Activated T-cell treated with anti-CD3 and anti-CD28 coated beads for 1 hour (primary cell): Measurements from ENCODE around the gene MTIF3.

Source experiments
- DNase-seq: peaks from one replicate; pipeline ENCODE4 v3.0.0-alpha.2; 2020; ENCODE audit warnings: low read depth

Gene MTIF3

DNA sequence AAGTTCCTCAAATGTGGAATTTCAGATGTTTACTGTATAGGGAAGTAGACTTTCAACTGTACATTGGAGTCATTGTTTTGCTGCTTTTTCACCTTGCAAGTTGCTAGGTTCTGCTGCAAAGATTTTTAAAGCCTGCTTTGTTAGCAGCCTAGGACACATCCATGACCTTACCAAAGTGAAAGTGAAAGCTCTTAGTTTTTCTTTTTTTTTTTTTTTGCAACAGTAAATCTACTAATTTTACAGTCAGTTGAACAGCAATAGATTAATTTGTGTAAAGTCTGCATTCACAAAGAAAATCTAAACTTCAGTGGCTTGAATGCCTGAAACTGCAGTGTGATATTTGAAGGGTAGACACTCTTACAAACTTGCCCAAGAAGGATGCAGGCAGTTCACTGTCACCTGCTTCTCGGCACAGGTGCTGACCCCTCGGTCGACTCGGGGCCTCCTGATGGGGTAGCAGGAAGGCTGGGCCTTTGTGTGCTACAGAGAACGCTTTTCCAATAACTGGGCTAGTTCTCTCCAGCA lies 5.0 kb upstream of the MTIF3 start:
- no peak for DNase-seq

DNA sequence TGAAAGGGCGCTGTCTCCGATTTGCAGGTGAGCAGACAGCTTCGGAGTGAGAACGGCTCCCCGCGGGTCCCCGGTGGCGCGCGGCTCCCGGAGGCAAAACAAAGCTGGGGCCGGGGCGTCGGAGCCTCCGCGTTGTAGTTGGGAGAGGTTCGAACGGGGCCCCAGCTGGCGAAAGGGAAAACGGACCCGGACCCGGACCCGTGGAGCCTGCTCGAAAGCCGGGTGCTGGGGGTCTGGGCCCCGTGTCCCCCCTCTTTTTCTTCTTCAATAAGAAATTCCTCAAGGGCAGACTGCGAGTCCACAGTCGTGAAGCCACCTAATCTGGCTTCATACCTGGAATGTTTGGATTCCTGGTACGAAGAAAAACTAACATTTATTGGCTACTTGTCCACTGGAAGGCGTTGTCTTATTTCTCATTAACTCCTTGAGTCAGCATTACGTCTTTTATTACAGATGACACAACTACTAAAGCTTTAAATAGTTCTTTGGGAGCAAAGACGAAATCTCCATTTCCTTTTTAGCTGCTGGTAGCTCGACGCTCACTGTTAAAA lies 632 bp upstream of the MTIF3 start:
- DNase-seq = no peak

DNA sequence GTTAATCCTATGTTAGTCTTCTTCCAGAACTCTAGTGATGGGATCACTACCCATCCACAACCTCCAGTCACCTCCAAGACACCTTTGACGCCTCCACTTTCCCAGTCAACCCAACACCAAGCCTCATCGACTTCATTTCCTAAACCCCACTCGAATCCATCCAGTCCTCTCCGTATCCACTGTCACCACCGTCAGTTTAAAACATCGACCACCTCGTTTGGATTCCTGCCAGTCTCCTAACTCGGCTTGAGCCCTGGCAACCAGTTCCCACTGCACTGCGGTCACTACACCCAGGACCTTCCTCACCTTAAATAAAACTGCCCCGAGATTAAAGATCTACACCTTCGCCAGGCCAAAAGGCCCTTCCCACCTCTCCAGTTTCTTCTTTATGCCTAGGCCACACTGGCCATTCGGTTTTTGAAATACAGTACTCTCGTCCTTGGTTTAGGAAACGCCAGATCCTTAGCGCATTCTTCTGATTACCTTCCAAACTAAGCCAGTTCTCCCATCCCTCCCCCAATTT lies 1.2 kb downstream of the MTIF3 start:
- DNase-seq = no peak

DNA sequence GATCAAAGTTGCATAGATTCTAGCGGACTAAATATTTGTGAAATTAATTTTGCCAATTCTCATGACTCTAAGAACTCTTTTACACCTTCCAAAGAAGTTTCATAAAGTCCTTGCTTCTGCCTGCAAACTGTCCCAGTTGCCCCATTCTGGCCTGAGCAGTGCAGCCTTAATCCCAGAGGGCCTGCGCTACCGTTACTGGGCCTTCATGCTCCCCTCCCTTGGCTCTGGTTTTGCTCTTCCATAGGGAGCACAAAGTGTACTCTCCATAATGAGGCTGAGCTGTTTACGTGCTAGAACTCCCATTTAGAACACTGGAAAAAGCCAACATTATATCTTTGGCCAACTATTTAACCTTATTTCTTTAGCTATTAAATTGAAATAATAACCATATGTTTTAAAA lies 2.1 kb downstream of the MTIF3 start:
- DNase-seq = no peak

DNA sequence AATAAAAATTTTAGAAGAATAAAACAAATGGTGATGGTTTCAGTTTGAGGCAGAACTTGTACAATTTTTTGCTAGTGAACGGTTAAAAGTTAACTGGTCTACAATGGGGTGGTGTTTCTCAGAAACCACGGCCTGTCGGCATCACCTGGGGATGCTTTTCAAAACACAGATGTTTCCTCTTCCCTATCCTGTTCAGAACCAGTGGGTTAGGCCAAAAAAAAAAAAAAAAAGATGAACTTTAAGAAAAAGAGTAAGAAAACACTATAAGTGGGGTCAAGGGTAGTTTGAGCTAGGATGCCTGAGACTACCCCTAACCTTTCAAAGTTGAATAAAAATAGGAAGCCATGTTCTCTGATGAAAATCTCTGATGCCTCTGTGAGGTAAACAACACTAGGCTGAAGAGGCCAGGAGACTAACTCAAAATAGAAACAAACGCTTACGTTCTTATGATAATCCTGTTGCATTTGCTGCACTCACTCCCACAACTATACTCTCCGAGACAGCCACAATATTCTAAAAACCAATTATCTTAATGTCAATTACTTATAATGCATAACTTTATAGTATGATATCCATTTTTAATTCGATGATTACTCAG lies 3.3 kb downstream of the MTIF3 start:
- no peak for DNase-seq

DNA sequence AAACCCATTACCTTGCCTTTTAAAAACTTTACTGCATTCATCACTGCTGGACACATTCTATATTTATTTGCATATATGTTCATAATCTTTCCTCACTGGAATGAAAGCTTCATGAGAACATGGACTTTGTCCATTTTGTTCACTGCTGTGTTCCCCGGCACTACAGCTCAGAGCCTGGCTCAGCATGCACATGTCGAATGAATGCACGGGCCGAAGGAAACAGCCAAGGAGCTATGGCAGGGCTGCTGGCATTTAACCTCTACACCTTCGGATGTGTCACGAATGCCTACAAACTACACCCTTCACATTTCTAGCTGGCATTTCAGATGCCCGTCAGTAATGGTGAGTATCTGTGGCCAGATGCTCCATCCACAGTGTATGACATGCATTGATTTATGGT lies 7.6 kb downstream of the MTIF3 start:
- DNase-seq = no peak

DNA sequence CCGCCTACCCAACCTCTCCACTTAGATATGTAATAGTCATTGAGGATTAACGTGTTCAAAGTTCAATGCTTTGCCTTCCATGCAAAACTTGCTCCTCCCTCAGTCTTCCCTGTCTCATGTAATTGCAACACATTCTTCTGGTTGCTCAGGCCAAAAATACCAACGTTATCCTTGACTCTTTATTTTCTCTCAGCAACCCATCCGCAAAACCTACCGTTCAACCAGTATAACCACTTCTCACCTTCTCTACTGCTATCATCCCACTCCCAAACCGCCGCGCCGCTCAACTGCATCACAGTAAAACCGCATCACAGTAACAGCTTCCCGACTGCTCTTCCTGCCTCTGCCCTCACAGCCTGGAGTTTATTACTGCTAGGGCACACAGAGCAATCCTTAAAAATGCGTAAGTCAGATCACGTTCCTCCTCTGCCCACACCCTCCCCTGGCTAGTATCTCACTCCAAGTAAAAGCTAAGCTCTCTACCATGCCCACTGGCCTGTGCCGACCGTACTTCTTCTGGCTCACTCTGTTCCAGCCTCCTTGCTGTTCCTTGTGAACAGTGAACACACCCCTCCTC lies 8.2 kb downstream of the MTIF3 start:
- no peak for DNase-seq

DNA sequence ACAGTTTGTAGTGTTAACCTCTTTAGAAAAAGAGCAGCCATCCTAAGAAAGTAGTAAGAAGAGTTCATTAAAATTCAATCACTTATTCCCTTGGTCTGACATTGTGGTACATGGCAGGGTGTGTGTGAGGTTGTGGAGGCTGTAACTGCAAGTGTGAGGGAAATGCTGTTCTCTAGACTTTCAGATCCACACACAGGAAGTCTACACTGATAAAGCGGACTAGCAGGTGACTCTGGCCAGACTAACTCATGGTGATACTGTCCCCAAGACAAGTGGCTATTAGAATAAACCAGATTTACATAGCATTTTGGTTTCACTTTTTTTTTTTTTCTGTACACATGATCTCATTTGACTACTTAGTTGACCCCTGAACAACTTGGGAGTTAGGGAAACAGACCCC lies 10.0 kb downstream of the MTIF3 start:
- DNase-seq = no peak

DNA sequence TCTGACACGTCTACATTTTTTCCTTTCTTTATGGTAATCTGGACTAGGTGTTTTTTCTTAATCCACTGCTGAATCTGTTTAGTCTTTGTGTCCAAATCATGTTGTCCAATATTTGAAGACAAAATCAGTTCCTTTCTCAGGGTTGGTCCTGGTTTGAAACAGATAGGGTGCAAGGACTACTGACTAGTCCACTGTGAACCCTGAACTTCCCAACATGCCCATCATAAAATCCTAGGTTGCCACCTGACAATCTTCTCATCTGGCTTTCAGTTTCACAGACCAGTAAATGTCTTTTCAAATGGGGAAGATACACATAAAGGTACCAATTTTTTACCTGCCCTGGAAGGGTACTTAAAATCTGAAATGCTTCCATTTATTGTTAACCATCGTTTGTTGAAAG lies 13.2 kb downstream of the MTIF3 start:
- no peak for DNase-seq

DNA sequence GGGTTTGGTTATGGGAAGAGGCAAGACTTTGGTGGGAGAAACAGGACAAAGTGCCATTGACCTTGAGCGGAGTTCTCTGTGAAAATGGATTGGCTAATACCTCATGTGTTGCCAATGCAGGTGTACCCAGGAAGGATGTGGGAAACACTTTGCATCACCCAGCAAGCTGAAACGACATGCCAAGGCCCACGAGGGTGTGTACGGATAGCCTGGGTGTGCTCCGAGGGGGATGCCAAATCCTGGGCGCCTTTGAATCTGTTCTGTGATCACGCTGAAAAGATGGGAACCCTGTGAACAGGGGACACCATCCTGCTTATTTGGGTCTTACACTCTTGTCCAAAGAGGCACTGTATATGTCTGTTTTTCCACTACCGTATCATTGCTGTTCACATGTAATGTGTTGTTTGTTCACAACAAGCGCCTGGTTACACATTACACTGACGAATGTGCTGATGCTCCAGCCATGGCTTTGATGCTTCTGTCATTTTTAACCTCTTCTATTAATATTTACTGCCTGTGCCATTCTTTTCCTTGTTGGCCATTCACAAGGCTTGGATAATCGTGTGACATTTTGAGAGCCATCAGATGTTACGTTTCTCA lies 17.7 kb downstream of the MTIF3 start:
- no peak for DNase-seq

DNA sequence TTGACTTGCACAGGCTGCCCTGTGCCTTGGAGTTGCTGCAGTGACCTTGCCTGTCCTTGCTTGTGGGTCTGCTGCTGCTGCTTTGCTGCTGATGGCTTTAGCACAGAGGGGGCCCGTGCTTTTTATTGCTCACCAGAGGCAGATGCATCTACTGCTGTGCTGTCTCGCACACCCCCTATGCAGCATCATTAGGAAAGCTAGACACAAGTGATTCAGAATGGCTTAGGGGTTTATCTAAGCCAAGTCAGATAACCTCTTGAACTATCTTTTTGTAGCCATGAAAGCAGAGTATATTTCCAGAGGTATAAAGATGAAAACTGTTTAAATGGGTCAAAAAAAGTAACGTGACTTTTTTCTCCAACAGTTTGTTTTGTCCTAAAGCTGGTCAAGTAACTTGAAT lies 18.2 kb downstream of the MTIF3 start:
- DNase-seq = no peak

DNA sequence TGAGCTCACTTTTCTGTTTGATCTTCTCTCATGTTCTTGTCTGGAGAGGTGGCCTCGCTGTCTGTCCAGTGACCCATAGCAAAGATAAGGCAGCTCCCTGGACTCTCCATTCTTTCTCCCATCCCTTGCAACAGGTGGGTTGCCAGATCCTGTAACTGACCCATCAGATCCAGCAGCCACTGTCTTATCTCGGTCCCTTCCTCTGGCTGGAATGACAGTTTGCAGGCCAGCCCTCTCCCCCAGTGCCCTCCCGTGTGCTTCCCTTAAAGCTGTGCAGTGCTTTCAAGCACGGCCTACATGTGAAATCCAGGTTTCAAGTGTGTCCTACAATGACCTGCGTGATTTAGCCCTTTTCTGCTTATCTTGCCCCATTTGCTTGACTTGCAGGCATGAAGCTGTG lies 22.2 kb downstream of the MTIF3 start:
- no peak for DNase-seq

DNA sequence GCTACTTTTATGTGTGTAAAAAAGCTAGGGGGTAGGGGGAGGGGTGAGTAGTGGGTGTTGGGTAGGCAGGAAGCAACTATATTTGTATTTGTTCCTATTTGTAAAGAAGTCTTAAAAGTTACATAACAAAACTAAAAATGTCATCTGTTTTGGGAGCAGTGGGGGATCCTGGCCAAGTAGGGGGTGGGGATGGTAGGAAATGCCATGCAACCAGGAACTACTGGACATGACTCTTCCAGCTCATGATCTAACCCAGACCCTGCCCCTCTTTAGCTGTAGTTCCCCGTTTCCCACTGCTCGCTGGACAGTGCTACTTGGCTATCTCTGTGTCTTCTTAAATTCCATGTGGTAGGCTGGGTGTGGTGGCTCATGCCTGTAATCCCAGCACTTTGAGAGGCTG lies 22.7 kb downstream of the MTIF3 start:
- DNase-seq = no peak

DNA sequence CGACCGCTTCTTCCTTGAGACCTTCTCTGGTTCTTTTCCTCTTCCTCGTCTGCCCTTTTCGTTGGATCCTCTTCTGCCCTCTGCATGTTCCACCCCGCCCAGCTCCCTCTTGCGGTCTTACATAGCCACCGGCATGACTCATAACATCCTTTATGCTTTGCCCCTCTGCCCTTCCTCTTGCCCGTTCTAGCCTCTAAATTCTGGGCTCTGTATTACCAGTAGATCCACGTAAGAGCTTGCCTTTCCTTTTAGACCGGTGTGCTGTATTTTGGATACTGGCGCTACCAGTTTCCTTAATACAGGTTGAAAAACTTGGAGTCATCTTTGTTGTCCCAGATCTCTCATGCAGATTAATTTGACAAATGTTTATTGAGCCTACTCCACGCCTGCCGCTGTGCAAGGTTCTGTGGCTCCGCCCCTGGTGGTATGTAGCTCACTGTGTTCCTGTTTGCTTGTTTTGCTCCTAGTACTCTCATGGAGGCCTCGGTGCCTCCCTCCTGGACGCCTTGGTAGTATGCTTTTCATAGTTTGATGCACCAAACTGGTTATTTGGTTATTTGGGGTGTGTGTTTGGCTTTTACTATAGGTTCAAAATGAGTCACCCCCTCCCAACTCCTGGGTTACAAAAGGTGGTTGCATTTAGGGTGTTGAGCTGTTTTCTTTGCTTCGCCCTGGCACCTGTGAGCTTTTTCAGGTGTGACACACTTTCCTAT lies 24.3 kb downstream of the MTIF3 start:
- peak; percentile 64 for DNase-seq

DNA sequence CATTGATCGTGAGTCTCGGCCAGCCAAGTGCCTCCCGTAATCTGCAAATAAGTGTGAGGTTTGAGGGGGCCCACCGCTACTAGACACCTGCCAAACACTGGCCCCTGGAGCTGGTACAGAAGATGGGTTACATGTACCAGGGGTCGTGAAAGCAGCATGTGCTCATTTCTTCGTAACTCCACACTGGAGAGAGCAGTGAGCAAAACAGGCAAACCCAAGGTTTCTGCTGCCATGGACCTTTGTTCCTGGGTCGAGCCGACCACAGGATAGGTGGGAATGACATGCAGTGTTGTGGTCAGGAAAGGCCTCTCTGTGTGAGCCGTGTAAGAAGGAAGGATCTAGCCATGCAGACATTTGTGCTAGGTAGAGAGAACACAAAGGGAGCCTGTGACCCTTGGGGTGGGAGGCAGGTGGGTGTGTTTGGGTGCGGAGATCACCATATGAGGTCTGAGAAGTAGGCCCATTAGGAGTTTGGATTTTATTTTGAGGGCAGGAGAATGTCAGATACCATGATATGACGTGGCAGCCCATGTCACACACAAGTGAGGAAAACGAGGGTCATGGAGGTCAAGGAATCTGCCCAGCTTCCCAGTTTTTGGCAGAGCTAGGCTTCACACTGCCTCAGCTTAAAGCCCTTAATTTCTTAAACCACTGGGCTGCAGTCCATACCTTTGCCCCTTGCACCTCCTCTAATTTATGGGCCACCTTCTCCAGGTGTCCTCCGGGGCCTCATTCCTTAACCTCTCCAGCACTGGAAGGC lies 25.0 kb downstream of the MTIF3 start:
- no peak for DNase-seq

DNA sequence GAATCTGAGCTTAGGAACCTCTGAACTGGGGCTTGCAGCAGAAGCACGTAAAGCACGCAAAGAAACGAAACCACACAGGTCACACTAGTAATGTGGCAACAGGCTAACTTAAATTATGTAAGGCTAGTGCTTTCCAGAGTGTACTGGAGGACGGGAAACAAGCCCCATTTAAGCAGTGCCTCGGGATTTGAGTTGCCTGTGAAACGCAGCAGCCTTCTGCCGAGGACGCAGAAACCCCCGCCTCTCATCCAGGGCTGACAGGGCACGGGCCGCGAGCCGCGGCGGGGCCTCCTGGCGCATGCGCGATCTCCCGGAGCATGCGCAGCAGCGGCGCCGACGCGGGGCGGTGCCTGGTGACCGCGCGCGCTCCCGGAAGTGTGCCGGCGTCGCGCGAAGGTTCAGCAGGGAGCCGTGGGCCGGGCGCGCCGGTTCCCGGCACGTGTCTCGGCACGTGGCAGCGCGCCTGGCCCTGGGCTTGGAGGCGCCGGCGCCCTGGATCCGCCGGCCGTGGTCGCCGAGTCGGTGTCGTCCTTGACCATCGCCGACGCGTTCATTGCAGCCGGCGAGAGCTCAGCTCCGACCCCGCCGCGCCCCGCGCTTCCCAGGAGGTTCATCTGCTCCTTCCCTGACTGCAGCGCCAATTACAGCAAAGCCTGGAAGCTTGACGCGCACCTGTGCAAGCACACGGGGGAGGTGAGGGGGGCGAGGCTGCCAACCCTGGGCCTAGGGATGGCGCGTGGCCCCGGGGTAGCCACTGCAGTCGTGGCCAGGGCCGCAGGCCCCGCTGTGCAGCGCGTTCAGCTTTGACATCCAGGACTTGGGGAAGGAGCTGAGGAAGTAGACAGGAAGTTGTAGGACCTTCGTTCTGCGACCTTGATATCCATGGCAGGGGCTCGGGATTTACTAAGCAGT lies 25.9 kb downstream of the MTIF3 start, which contains the start of gene GTF3A:
Gene GTF3A, plus strand, starts transcription at position 374 of the 912 bp plus-strand sequence.
- DNase-seq = peak; percentile 81

DNA sequence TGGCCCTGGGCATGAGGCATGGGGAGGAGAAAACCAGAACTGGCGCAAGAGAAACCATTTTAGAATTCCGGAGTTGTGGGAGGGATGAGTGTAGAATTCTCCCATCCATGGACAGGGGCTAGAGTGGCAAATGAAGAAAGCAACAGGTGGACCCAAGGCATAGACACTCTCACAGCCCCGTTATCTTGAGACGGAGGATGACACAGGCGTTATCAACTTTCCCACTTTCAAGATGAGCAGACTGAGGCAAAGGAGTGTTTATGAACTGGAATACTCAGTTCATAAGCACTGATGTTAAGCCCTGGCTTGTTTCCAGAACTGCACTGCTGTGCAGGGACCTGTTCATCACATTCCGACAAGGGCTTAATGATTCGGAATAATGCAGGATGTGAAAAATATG lies 27.0 kb downstream of the MTIF3 start:
- no peak for DNase-seq

DNA sequence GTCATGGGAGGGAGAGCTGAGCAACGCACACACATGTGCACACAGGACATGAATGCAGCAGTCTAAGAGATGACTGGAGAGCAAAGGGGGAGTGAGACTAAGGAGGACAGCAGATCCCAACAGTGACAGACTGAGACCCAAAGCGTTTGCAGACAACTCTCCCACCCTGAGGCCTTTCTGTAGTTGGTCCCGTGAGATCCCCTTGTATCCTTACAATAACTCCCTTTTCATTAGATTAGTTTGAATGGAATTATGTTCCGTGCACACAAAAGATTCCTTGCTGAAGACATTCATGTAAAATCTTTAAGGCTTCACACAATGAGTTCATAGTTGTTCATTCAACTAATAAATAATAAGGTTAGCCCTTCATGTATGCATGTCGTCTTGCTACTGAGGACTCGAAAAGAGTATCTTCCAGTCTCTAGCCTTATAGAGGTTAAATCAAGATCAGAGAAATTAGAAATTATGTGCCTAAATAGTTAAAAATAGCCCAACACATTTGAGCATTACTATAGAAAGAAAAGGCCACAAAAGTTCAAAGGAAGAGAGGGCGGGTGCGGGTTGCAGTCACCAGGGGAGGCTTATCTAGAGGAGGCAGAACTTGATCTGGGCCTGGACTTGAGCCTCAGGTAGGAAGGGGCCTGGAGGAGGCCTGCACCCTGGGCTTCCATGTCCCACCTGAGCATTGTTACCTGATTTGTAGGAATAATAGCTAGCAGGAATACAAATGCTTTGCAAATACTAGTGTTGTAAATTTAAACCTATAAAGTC lies 29.1 kb downstream of the MTIF3 start:
- no peak for DNase-seq

DNA sequence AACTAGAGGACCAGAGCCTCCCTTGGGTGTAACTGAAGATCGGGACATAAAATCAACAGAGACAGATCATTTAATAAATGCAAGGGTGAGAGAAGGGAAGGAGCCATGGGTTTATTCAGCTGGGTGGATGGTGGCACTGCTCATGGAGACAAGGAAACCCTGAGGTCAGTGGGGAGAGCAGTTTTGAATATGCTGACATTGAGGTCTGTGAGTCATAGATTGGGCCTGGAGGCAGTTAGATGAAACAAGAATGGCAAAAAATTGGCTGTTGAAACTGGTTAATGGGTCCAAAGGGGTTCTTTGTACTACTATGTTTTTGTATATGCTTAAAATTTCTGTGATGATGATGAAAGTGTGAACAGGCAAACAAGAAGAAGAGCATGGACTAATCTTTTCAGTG lies 31.0 kb downstream of the MTIF3 start:
- no peak for DNase-seq

DNA sequence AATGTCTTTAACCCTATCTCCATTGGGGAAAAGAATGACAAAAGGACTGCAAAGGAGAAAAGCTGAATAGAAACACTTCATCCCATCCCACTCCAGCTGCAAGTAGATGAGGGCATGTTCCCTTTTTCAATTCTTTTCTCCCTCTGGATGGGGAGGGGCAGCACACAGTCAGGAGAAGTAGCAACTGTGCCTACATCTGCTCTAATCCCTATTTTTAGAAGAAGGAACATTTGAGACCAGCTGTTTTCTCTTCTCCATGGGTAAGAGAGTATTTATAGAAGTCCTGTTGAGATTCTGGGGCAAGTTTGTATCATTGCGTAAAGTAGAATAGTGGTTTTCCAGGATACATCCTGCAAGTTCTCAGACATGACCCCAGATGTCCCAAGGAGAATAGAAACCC lies 35.2 kb downstream of the MTIF3 start:
- no peak for DNase-seq
